Neural cell (in vitro differentiated cells): ENCODE results near the gene OTOG. TPM values are rescaled to one million over a fixed set of nuclear protein-coding genes. Genes with fewer than 3 reads are reported as not detected.

Source experiments
- H2AFZ ChIP-seq: fragments of 200-600, 300-800 bp; sonication (generic), shearing (Covaris generic); 2 replicates; pipeline ENCODE4 v1.6.0; 2014; ENCODE audit warnings: low read depth, mild to moderate bottlenecking, antibody characterized with exemption, low read length, moderate library complexity
- H3F3A ChIP-seq: fragments of 200-600 bp; shearing (Covaris generic); 2 replicates; pipeline ENCODE4 v1.6.1; 2016; ENCODE audit warnings: mild to moderate bottlenecking, moderate library complexity, mixed read lengths, antibody characterized with exemption, low read length; ENCODE audit not compliant: insufficient read depth, poor library complexity, severe bottlenecking
- H3K27ac ChIP-seq: fragments of 200-600, 300-800 bp; sonication (generic), shearing (Covaris generic); 2 replicates; pipeline ENCODE4 v1.5.1; 2014; ENCODE audit warnings: mild to moderate bottlenecking, low read length, moderate library complexity
- H3K27me3 ChIP-seq: fragments of 300-800, 200-600 bp; sonication (generic), shearing (Covaris generic); 2 replicates; pipeline ENCODE4 v1.6.0; 2014; ENCODE audit warnings: mild to moderate bottlenecking, low read depth, low read length, moderate library complexity; ENCODE audit not compliant: insufficient read depth
- H3K36me3 ChIP-seq: fragments of 300-800, 200-600 bp; sonication (generic), shearing (Covaris generic); 2 replicates; pipeline ENCODE4 v1.5.1; 2014; ENCODE audit warnings: mild to moderate bottlenecking, antibody characterized with exemption, low read length, moderate library complexity; ENCODE audit not compliant: insufficient read depth
- H3K4me2 ChIP-seq: fragments of 300-800, 200-600 bp; sonication (generic), shearing (Covaris generic); 2 replicates; pipeline ENCODE4 v1.6.0; 2014; ENCODE audit warnings: mild to moderate bottlenecking, low read length
- H3K4me3 ChIP-seq: fragments of 300-800, 200-600 bp; sonication (generic), shearing (Covaris generic); 2 replicates; pipeline ENCODE4 v1.5.1; 2014; ENCODE audit warnings: mild to moderate bottlenecking, low read length, moderate library complexity
- H3K79me2 ChIP-seq: fragments of 200-600 bp; shearing (Covaris generic); replicated peaks from 2 replicates; pipeline ENCODE4 v1.6.0; 2014; ENCODE audit warnings: mild to moderate bottlenecking, low read length, moderate library complexity; ENCODE audit not compliant: insufficient read depth
- H3K9ac ChIP-seq: fragments of 300-800, 200-600 bp; sonication (generic), shearing (Covaris generic); 2 replicates; pipeline ENCODE4 v1.6.1; 2016; ENCODE audit warnings: mild to moderate bottlenecking, low read length, mixed read lengths
- H3K9me2 ChIP-seq: fragments of 200-600 bp; shearing (Covaris generic); 2 replicates; pipeline ENCODE4 v1.6.1; 2016; ENCODE audit warnings: mild to moderate bottlenecking, low read length, mixed read lengths; ENCODE audit not compliant: insufficient read depth
- H3K9me3 ChIP-seq: fragments of 200-600, 300-800 bp; sonication (generic), shearing (Covaris generic); 2 replicates; pipeline ENCODE4 v1.6.1; 2016; ENCODE audit warnings: mild to moderate bottlenecking, mixed run types, low read length, moderate library complexity, mixed read lengths
- H4K20me1 ChIP-seq: fragments of 200-600 bp; shearing (Covaris generic); 2 replicates; pipeline ENCODE4 v1.6.1; 2016; ENCODE audit warnings: mild to moderate bottlenecking, mixed run types; ENCODE audit not compliant: insufficient read depth
- EP300 ChIP-seq: fragments of 450-650 bp; conservative IDR thresholded peaks from 2 replicates; pipeline ENCODE4 v1.6.1; 2014; ENCODE audit warnings: antibody characterized with exemption, mild to moderate bottlenecking, moderate library complexity; ENCODE audit not compliant: poor library complexity, severe bottlenecking
- EZH2 ChIP-seq: fragments of 200-600, 300-800 bp; shearing (Covaris generic), sonication (generic); IDR thresholded peaks from 2 replicates; pipeline ENCODE4 v1.6.1; 2014; ENCODE audit warnings: antibody characterized with exemption, low read length, borderline replicate concordance, mild to moderate bottlenecking; ENCODE audit not compliant: insufficient read depth, poor library complexity, severe bottlenecking
- MXI1 ChIP-seq: fragments of 450-650 bp; conservative IDR thresholded peaks from 2 replicates; pipeline ENCODE4 v1.6.1; 2014; ENCODE audit warnings: antibody characterized with exemption, mild to moderate bottlenecking; ENCODE audit not compliant: poor library complexity, severe bottlenecking
- POLR2AphosphoS5 ChIP-seq: IDR thresholded peaks from 2 replicates; pipeline ENCODE4 v1.6.1; 2012
- RAD21 ChIP-seq: fragments of 450-650 bp; conservative IDR thresholded peaks from 2 replicates; pipeline ENCODE4 v1.6.1; 2014; ENCODE audit warnings: antibody characterized with exemption, mild to moderate bottlenecking, moderate library complexity
- SMC3 ChIP-seq: fragments of 450-650 bp; conservative IDR thresholded peaks from 2 replicates; pipeline ENCODE4 v1.6.1; 2014; ENCODE audit warnings: antibody characterized with exemption, mild to moderate bottlenecking, moderate library complexity; ENCODE audit not compliant: poor library complexity
- TAF1 ChIP-seq: IDR thresholded peaks from 2 replicates; pipeline ENCODE4 v1.6.1; 2012; ENCODE audit warnings: low read depth
- polyA plus RNA-seq: library from polyadenylated mRNA; depleted of rRNA; stranded (reverse); fragments of >200 nt; gene quantifications from 2 replicates; pipeline ENCODE4 v1.2.3, GENCODE V29; 2014
- TF ChIP-seq, protein P1 (sequence below): IDR thresholded peaks from 2 replicates; pipeline ENCODE4 v1.6.1; 2012; ENCODE audit warnings: borderline replicate concordance
- TF ChIP-seq, protein P2 (sequence below): fragments of 450-650 bp; IDR thresholded peaks from 2 replicates; pipeline ENCODE4 v1.5.1; 2014; ENCODE audit warnings: antibody characterized with exemption, mild to moderate bottlenecking, moderate library complexity; ENCODE audit not compliant: poor library complexity, severe bottlenecking

Gene OTOG
- polyA plus RNA-seq, 1 donor from 2014 or later = not detected

DNA sequence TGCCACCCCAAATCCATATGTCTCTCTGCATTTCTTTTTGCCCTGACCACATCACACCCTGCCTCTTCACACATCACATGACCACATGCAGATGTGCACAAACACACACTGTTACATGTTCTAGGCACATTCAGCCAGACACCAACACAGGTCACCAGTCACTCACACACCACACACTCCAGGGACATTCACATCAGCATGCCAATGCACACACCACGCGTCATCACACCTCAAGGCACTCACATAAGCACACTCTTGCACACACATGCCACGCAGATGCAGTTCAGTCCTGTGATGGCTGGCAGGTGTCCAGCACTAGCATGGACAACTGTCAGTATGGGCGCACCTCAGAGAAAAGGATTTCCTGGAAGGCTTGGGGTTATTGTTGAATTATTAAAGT lies 95.3 kb downstream of the OTOG start:
- H3F3A ChIP-seq = no peaks in the 10 kb centered on the region
- no peak overlapping the region for H2AFZ ChIP-seq
- H3K9me2 ChIP-seq = no peaks in the 10 kb centered on the region
- no peaks in the 10 kb centered on the region for H3K79me2 ChIP-seq
- H3K27me3 ChIP-seq = no peaks in the 10 kb centered on the region
- H3K9me3 ChIP-seq = no peaks in the 10 kb centered on the region
- no peaks in the 10 kb centered on the region for H4K20me1 ChIP-seq
- no peak overlapping the region for H3K4me3 ChIP-seq
- TF ChIP-seq, protein P1, sequence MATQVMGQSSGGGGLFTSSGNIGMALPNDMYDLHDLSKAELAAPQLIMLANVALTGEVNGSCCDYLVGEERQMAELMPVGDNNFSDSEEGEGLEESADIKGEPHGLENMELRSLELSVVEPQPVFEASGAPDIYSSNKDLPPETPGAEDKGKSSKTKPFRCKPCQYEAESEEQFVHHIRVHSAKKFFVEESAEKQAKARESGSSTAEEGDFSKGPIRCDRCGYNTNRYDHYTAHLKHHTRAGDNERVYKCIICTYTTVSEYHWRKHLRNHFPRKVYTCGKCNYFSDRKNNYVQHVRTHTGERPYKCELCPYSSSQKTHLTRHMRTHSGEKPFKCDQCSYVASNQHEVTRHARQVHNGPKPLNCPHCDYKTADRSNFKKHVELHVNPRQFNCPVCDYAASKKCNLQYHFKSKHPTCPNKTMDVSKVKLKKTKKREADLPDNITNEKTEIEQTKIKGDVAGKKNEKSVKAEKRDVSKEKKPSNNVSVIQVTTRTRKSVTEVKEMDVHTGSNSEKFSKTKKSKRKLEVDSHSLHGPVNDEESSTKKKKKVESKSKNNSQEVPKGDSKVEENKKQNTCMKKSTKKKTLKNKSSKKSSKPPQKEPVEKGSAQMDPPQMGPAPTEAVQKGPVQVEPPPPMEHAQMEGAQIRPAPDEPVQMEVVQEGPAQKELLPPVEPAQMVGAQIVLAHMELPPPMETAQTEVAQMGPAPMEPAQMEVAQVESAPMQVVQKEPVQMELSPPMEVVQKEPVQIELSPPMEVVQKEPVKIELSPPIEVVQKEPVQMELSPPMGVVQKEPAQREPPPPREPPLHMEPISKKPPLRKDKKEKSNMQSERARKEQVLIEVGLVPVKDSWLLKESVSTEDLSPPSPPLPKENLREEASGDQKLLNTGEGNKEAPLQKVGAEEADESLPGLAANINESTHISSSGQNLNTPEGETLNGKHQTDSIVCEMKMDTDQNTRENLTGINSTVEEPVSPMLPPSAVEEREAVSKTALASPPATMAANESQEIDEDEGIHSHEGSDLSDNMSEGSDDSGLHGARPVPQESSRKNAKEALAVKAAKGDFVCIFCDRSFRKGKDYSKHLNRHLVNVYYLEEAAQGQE = no peak
- TF ChIP-seq MXI1 = no peak
- no peak for TF ChIP-seq EZH2
- TF ChIP-seq SMC3 = no peak
- no peak for TF ChIP-seq TAF1
- TF ChIP-seq RAD21 = no peak
- no peak for TF ChIP-seq POLR2AphosphoS5
- TF ChIP-seq EP300 = no peak
- TF ChIP-seq, protein P2, sequence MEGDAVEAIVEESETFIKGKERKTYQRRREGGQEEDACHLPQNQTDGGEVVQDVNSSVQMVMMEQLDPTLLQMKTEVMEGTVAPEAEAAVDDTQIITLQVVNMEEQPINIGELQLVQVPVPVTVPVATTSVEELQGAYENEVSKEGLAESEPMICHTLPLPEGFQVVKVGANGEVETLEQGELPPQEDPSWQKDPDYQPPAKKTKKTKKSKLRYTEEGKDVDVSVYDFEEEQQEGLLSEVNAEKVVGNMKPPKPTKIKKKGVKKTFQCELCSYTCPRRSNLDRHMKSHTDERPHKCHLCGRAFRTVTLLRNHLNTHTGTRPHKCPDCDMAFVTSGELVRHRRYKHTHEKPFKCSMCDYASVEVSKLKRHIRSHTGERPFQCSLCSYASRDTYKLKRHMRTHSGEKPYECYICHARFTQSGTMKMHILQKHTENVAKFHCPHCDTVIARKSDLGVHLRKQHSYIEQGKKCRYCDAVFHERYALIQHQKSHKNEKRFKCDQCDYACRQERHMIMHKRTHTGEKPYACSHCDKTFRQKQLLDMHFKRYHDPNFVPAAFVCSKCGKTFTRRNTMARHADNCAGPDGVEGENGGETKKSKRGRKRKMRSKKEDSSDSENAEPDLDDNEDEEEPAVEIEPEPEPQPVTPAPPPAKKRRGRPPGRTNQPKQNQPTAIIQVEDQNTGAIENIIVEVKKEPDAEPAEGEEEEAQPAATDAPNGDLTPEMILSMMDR = no peak
- no peaks in the 10 kb centered on the region for H3K36me3 ChIP-seq
- H3K27ac ChIP-seq = no peak overlapping the region
- no peak overlapping the region for H3K9ac ChIP-seq
- no peak overlapping the region for H3K4me2 ChIP-seq

DNA sequence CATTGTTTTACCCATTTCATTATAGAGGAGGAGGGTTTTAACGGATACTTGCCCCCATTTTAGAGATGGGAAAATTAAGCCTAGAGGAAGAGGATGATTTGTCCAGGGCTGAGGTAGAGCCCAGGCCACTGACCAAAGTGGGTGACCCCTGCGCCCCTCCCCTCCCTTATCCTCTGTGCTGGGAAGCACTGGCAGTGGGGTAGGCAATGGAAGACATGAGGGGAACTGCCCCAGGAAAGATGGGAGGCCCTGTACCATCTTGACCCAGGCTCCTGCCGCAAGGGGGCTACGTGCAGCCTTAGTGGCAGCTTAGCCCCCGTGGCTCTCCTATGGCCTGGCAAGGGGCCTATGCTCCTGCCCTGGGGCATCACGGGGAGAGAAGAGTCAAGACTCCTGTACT lies 95.9 kb downstream of the OTOG start:
- Histone ChIP-seq H3K27ac (no peak overlapping the region), H4K20me1 (no peaks in the 10 kb centered on the region), H2AFZ (no peak overlapping the region), H3K36me3 (no peaks in the 10 kb centered on the region), H3F3A (no peaks in the 10 kb centered on the region), H3K4me2 (no peak overlapping the region), H3K4me3 (no peak overlapping the region), H3K9ac (no peak overlapping the region), H3K9me3 (no peaks in the 10 kb centered on the region), H3K9me2 (no peaks in the 10 kb centered on the region), H3K27me3 (no peaks in the 10 kb centered on the region), H3K79me2 (no peaks in the 10 kb centered on the region)
- TF ChIP-seq RAD21 = no peak
- no peak for TF ChIP-seq POLR2AphosphoS5
- no peak for TF ChIP-seq EP300
- TF ChIP-seq, protein P2 = no peak
- no peak for TF ChIP-seq SMC3
- TF ChIP-seq, protein P1 = no peak
- no peak for TF ChIP-seq EZH2
- TF ChIP-seq TAF1 = no peak
- no peak for TF ChIP-seq MXI1
